ENCODE measurements around the gene AGMO. TPM values are rescaled to one million over a fixed set of nuclear protein-coding genes. Genes with fewer than 3 reads are reported as not detected.

AGMO gene
- total and polyA plus RNA-seq, 2 of the 8 experiments (the other 6 are each of a cell fraction or from before 2014, with no cell fraction given): 0.22 to 0.45 TPM

- no peaks in the 10 kb centered on the region for H3K27me3 ChIP-seq (replicated peaks in 1 of 4; ENCODE audit: control insufficient read depth in 3 of 4, extremely low read depth in 1 of 4, insufficient read depth in 3 of 4, low read length in 3 of 4)
- FAIRE-seq (no peak), DNase-seq (ENCODE audit: low read depth in 1 of 2, low spot score in 2 of 2) (no peak)
- ChIA-PET POLR2A (ENCODE audit: partially characterized antibody) (no interaction called here), CTCF (ENCODE audit: partially characterized antibody) (no interaction called here)
- no peak overlapping the region for H2BK12ac ChIP-seq (ENCODE audit: low read depth, low read length)
- WGBS, 2 experiments (ENCODE audit: extremely low coverage in 1 of 2, insufficient coverage in 1 of 2, insufficient read length in 1 of 2, insufficient replicate concordance in 2 of 2, low coverage in 1 of 2, low lambda C conversion rate in 2 of 2, missing lambda C conversion rate in 1 of 2): 93% methylated on average over 8 of the region's 8 CpGs; no CpG with 5 or more reads in 1 of the 2 experiments
- H3K4me1 ChIP-seq (replicated peaks in 1 of 4; ENCODE audit: control insufficient read depth in 3 of 4, insufficient read depth in 4 of 4, low read length in 3 of 4): peaks cover 0 to 4% (median 0%) of the 10 kb centered on the region in 4 experiments; a peak in 1 of 7 replicates
- no peak overlapping the region for H3K4me3 ChIP-seq (ENCODE audit: extremely low read depth in 1 of 4, insufficient read depth in 2 of 4, low read depth in 3 of 4, low read length in 4 of 4)
- H2AK5ac ChIP-seq (ENCODE audit: low read depth, low read length): no peak overlapping the region
- no peak overlapping the region for H2BK120ac ChIP-seq (replicated peaks; ENCODE audit: low read depth, low read length)
- no peaks in the 10 kb centered on the region for H3K9me3 ChIP-seq (ENCODE audit: insufficient read depth in 2 of 2, low read depth in 1 of 2, low read length in 1 of 2)
- H3K4me2 ChIP-seq (ENCODE audit: insufficient read depth in 1 of 2, low read depth in 2 of 2, low read length in 2 of 2): no peak overlapping the region
- H3K79me1 ChIP-seq (ENCODE audit: low read depth, low read length): no peaks in the 10 kb centered on the region
- no peak overlapping the region for H3K23ac ChIP-seq (ENCODE audit: insufficient read length)
- H3K18ac ChIP-seq (ENCODE audit: extremely low read depth, low read length): no peak overlapping the region
- H3K79me2 ChIP-seq (ENCODE audit: control insufficient read depth in 1 of 2, insufficient read depth in 2 of 2, low read length in 2 of 2): no peaks in the 10 kb centered on the region
- no peak overlapping the region for H2BK5ac ChIP-seq (ENCODE audit: low read depth, low read length)
- H2AFZ ChIP-seq (ENCODE audit: low read length): no peak overlapping the region; the same call in 1 of the 2 replicates
- H3K4ac ChIP-seq (replicated peaks; ENCODE audit: insufficient read length, low read depth, low read length): no peak overlapping the region
- H3K23me2 ChIP-seq (ENCODE audit: low read depth, low read length): no peaks in the 10 kb centered on the region
- no peak overlapping the region for H3K56ac ChIP-seq (replicated peaks; ENCODE audit: insufficient read length, low read depth, low read length)
- H3K36me3 ChIP-seq (ENCODE audit: control insufficient read depth in 2 of 4, insufficient read depth in 4 of 4, low read length in 3 of 4): no peaks in the 10 kb centered on the region
- no peak overlapping the region for H3K14ac ChIP-seq (ENCODE audit: insufficient read length)
- H4K20me1 ChIP-seq (replicated peaks in 1 of 2; ENCODE audit: control insufficient read depth in 1 of 2, insufficient read depth in 2 of 2, low read length in 2 of 2): no peaks in the 10 kb centered on the region
- no peak overlapping the region for H2BK15ac ChIP-seq (ENCODE audit: low read length)
- H3K27ac ChIP-seq (ENCODE audit: low read depth, low read length): no peak overlapping the region
- no peak overlapping the region for H3K9ac ChIP-seq (replicated peaks in 1 of 4; ENCODE audit: extremely low read depth in 1 of 4, low read depth in 3 of 4, low read length in 3 of 4)
- H4K5ac ChIP-seq (ENCODE audit: insufficient read length, low read depth, low read length): no peak overlapping the region
- H4K8ac ChIP-seq (ENCODE audit: extremely low read depth, insufficient read depth, low read length): no peak overlapping the region
- no peak overlapping the region for H4K91ac ChIP-seq (replicated peaks; ENCODE audit: insufficient read length, low read length)
- H2BK20ac ChIP-seq (ENCODE audit: low read length): no peak overlapping the region
- TF ChIP-seq RFX5 (IDR thresholded peaks at IDR 0.05; ENCODE audit: borderline replicate concordance, low read depth, low read length): no peak
- no peak for TF ChIP-seq POLR2A (IDR thresholded peaks at IDR 0.05; ENCODE audit: control extremely low read depth in 1 of 2, low read depth in 2 of 2, low read length in 2 of 2)
- no peak for TF ChIP-seq SP1 (IDR thresholded peaks at IDR 0.05; ENCODE audit: low read depth, low read length)
- TF ChIP-seq E2F6 (IDR thresholded peaks at IDR 0.05): no peak
- TF ChIP-seq CTCF (IDR thresholded peaks at IDR 0.05; ENCODE audit: control extremely low read depth in 1 of 3, insufficient read depth in 1 of 3, low read depth in 1 of 3, low read length in 3 of 3): no peak
- TF ChIP-seq SP4 (IDR thresholded peaks at IDR 0.05; ENCODE audit: low read length): no peak
- no peak for TF ChIP-seq CBX8 (IDR thresholded peaks at IDR 0.05; ENCODE audit: borderline replicate concordance, low read depth, low read length)
- no peak for TF ChIP-seq USF2 (IDR thresholded peaks at IDR 0.05; ENCODE audit: low read length)
- TF ChIP-seq MAFK (IDR thresholded peaks at IDR 0.05; ENCODE audit: low read depth, low read length): no peak
- TF ChIP-seq POLR2AphosphoS5 (IDR thresholded peaks at IDR 0.05; ENCODE audit: low read depth, low read length): no peak
- TF ChIP-seq TCF12 (IDR thresholded peaks at IDR 0.05; ENCODE audit: low read depth, low read length): no peak
- no peak for TF ChIP-seq BRCA1 (IDR thresholded peaks at IDR 0.05; ENCODE audit: low read depth, low read length)
These were observed 4.6 kb downstream of the AGMO start for GRCh38 chr7:15557186-15557585.
